Inflammatory macrophage treated with lipopolysaccharide for 4 hours (primary cell): ENCODE measurements around the gene INPP4B.
"Not testable (repeated sequence)": the region's sequence is repeated elsewhere in the genome, so short reads cannot be mapped to it uniquely, and the experiment has no call there.

Source experiments
- DNase-seq: peaks from one replicate; pipeline ENCODE4 v3.0.0-alpha.2; 2020

The INPP4B gene

DNA sequence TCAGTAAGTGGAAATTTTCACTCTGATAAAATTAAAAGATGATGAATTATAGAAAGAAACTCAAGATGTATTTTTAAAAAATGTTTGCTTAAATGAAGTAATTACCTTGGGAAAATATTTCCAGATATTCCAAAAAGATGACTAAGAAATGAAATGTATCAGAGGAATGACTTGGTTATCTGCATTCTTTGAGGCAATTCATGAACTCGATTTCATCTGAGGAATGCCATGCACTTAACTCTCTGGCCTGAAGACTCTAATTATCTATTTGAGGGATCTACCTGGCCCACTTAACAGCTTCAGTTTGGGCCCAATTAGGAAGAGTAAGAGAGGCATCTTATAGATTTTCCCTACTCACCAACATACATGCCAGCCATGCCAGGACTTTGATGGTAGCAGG, 182.3 kb downstream of the INPP4B start:
- no peak for DNase-seq

DNA sequence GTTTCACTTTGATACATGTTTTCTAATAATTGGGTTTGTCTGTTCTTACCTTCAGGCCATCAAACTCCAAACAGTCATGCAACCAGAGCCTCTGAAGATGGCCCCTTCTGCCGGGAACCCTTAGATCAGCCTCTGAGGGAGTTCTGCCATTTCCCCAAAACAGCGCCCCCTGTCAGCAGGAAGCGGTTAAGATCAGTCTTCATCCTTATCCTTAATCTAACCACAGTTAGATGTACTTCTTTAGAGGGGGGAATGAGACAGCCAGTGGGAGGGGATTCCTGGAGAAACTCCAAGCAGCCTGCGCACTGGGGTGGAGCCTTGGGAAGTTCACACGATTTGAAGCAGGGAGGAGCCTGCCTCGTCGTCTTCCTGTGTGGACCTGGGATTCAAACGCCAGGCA, 185.4 kb downstream of the INPP4B start:
- DNase-seq, result no peak

DNA sequence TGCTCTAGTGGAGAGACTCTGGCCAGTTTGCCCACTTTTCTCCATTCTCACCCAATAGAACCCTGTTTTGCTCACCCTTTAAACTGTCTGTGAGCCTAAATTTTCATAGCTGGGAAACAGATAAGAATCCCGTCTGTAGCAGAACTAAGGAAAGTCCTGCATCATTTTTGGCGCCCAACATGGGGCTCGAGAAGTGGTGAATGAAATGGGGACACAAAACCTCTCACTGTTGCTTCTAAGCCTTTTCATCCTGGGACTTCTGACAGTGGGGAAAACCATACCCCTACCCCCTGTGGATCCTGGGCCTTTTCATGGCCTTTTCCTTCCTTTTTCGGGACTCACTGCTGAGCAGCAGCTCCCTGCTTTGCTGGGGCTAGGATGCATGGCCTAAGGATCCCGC, 189.9 kb downstream of the INPP4B start:
- no peak for DNase-seq

DNA sequence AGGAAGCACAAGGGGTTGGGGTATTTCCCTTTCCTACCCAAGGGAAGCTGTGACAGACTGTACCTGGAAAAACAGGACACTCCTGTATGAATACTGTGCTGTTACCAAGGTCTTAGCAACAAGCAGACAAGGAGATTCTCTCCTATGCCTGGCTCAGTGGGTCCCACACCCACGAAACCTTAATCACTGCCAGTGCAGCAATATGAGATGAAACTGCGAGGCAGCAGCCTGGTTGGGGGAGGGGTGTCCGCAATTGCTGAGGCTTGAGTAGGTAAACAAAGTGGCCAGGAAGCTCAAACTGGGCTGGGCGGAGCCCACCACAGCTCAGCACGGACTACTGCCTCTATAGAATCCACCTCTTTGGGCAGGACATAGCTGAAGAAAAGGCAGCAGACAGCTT, 197.7 kb downstream of the INPP4B start:
- DNase-seq, result no peak

DNA sequence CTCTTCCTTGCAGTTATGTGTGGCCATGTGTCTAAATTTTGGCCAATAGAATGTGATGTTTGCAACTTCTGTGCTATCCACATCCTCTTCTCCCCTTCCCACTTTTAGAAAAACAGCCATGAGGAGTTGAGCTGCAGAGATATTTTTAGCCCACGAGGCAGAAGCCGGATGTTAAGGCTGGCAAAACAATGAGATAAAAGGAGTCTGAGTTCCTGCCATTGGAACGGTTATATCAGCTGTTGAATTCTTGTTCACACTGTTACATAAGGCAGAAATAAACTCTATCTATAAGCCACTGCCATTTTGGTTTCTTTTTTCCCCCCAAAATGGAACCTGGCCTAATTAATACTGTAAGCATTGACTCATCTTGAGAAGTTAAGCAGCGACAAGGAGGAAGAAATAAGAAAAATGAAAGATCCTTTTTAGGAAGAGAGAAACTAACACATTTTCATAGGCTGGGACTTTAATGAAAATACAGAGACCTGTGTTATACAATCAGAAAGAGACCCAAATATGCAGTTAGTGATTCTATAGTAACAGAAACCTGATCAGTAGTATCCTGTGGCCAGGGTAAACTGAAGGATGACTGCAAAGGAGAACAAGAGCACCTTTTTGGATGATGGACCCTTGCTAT, 200.5 kb downstream of the INPP4B start:
- no peak for DNase-seq

DNA sequence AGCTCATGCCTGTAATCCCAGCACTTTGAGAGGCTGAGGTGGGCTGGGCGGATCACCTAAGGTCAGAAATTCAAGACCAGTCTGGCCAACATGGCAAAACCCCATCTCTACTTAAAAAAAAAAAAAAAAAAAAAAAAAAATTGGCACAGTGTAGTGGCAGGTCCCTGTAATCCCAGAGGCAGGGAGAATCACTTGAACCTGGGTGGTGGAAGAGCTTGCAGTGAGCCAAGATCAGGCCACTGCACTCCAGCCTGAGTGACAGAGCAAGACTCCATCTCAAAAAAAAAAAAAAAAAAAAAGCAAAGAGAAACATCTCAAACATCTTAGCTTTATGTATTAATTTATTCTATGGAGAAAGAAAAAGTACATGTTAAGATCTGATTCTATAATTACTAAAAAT, 201.5 kb downstream of the INPP4B start:
- DNase-seq, result not testable (repeated sequence)

DNA sequence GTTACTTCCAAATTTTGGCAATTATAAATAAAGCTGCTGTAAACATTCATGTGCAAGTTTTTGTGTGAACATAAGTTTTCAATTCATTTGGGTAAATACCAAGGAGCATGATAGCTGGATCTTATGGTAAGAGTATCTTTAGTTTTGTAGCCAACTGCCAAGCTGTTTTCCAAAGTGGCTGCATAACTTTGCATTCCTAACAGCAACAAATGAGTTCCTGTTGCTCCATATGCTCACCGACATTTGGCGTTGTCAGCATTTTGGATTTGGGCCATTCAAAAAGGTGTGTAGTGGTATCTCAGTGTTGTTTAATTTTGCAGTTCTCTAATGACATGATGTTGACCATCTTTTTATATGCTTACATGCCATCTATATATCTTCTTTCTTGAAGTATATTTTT, 208.5 kb downstream of the INPP4B start:
- no peak for DNase-seq

DNA sequence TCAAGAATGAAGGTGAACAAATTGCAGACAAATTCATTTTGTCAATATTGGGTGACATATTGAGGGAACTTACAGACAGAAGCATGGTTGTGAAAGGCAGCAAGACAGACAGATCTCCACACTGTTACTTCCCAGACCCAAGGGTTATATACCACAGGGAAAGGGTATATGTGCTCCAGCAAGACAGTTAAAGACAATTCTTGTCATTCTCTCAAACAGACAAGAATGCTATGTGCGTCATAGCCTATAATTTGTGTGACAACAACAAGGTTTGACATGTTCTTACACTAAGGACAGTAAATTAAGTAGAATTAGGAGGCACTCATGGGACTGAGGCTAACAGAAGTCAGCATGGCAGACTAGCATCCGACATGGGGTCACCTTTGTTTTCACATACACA, 214.3 kb downstream of the INPP4B start:
- no peak for DNase-seq

DNA sequence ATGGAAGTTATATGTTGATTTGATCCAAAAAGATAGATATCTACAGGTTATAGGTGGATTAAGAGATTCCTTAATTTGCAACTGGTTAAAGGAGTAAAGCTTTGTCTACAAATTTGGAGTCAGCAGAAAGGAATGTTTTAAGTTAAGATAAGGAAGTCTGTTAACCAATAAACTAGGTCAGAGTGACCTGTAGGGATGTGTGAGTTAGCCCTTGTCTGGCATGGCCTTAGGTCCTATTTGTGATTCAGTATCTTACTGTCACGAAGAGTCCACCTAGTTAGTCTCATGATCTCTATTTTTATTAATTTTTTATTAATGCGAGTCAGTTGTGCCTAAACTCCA, 230.8 kb downstream of the INPP4B start:
- no peak for DNase-seq

DNA sequence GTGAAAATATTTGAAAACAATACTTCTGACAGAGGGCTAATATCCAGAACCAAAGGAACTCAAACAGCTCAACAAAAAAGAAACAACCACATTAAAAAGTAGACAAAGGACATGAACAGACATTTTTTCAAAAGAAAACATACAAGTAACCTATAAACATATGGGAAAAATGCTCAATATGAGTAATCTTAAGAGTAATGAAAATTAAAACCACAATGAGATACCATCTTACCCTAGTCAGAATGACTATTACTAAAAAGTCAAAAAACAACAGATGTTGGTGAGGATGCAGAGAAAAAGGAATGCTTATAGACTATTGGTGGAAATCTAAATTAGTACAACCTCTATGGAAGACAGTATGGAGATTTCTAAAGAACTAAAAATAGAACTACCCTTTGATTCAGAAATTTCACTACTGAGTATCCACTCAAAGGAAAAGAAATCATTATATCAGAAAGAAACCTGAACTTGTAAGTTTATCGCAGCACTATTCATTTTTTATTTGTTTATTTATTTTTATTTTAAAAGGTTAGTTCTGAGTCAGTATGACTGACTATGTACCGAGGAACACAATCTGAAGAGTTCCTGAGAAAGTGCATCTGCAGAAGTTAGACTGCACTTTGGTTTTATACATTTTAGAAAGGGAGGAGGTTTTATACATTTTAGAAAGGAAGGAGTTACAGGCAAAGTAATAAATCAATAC, 231.3 kb downstream of the INPP4B start:
- no peak for DNase-seq

DNA sequence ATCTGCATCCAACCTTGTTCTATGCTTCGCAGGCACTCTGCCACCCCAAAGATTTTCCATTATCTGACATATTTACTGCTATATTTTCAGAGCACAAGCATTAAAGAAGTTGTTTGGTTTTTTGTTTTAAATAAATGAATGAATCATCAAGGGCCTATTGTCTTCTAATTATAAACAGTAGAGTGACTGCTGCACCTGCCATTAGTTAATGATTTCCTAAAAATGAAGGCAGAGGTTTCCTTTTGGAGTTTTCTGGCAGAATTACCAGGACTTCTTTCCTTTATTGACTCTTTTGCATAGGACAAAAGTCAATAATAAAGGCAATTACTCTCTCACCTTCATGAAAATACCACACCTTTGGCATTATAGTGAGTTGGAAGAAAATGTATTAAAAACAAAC, 238.1 kb downstream of the INPP4B start:
- no peak for DNase-seq

DNA sequence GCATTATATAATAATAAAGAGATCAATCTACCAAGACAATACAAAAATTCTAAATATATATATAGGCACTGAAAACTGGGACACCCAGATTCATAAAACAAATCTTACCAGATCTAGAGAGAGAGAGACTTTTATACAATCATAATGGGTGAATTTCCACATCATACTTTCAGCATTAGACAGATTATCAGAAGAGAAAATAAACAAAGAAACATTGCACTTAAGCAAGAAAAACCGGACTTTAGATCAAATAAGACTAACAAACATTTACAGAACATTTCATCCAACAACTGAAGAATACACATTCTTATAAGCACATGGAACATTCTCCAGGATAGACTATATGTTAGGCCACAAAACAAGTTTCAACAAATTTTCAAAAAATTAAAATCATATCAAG, 245.1 kb downstream of the INPP4B start:
- no peak for DNase-seq

DNA sequence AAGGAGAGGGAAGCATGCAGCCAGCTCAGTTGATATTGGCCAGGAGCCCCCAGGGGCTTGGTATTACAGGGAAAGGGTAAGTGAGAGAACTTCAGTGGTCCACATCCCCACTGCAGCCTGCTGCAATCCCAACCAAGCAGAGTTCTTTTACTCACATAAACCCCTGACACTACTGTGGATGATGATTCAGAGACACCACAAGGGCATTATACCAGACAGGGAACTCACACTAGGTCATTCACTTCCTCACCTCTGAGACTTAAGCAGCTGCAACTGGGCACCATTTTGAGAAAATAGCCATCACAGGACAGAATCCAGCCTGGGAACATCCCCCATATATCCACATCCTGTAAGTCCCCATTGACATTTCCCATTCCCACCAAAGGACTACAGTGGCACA, 248.0 kb downstream of the INPP4B start:
- DNase-seq, result no peak

DNA sequence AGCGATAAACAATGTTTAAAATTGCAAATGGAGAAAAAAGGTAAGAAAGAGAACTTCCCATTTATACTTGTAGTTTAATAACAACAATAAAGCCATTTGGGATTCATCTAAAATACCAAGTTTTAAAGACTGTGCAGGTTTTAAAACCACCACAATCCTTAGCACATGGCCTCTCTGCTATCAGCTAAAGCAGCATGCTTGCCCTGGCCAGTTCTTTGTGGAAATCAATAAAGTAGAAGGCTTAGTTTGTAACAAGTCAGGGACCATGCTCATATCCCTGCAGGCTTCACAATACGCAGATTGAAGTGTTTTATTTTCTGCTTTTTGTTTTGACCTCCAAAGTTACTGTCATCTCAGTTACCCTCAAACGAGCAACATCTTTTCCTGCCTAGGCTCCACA, 249.5 kb downstream of the INPP4B start:
- no peak for DNase-seq

DNA sequence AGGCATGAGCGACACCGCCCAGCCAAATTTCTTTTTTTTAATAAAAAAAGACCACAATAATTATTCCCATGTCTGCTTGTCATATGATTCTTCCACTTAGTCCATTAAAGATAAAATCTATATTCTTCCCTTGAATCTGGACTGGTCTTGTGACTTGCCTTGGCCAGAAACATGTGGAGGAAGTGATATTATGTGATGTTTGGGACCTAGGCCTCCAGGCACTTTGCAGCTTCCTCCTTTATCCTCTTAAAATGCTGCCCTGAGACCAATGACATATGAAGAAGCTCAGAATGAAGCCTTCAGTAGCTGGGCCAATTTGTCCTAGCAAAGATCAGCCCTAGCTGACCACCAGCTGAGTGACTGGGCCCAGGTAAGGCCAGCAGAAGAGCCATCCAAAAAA, 250.0 kb downstream of the INPP4B start:
- DNase-seq, result no peak

DNA sequence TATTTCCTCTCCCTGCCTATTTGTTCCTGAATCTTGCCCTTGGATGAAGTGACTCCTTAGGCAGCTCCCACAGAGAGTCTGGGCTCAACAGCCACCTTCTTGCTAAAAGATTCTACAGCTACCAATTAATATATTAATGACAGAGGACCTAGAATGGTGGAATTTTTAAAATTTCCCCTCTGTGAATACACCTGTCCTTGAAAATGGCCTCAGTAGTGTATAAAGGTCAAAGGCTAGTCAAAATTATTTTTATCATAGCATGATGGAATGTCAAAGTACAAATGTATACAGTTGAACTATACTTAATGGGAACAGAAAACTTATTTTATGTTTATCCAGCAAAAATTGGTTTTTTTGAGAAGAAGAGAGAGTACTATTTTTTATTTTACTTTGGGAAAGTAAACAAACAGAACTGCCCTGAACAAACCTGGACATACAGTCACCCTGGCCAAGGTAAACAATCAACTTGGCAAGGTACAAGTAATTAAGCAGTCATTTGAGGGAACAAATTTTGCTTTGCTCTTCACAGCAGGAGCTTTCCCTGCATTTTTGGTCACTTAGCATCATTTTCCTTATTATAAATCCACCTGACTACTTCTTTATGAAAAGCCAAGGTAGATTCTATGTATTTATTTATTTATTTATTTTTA, 250.8 kb downstream of the INPP4B start:
- DNase-seq, result no peak

DNA sequence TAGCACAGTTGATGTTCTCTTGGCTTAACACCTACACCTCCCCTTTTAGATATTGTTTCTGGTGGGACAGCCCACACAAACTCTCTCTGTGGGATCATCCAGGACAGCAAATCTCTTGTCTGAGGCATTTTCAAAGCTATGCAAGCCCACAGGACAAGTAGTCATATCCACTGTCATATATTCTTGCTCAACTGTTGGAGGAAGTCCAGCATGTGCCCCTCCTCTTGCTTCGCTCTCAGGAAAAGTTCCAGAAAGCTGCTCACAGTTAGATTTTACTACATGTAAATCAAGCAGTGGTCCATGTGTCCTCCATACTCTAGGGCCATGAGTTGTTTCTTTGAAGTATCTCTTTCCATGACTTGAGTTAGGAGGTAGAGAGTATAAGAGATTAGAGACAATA, 260.7 kb downstream of the INPP4B start:
- DNase-seq, result no peak

DNA sequence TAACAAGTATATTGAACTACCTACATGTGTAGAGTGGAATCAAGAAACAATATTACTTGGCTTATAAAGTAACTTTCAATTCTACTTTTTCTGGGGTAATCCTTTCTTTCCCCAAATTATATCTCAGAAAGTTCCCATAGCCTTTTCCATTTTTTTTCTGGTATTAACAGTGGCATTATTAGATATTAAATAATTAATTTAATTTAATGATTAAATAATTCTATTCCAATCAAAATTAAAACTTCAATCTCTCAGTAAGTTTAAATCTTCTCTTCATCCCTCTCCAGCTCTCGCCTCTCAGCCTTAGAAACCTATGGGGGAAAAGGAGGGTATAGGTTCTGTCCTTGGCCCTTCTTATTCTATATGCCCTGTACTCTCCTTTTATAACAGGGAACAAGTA, 262.4 kb downstream of the INPP4B start:
- no peak for DNase-seq

DNA sequence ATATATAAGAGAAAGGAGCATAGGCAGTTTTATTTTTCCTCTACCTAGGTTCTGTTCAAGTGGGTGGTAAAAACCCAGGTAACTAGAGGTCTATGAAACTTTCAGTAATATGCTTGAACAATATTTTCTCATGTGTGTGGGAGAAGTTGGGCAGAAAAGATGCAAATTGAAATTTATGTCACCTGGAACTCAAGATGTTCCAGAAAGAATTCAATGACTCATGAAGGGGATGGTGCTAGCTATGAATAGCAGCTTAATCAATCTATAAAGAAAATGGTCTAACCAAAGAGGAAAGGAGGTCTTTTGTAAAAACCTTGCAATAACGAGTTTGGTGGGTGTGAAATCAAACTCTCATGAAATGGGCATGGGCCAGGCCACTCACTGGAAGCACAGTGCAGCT, 263.8 kb downstream of the INPP4B start:
- DNase-seq, result no peak

DNA sequence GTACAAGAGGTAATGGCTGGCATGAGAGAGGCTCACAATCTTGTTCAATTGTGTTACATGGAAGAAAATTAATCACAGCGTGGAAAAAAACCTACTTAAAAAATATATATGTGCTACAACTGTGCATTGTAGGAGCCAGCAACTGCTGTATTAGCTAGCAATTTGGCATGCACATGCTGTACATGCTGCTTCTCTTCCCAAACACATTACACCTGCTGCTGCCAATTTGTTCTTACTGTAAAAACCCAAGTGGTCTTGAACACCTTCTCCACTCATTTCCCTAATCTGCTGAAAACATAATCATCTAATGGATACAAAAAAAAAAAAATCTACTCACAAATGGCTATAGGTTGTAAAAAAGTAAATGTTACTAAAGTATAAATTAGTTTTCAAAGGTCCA, 264.2 kb downstream of the INPP4B start:
- DNase-seq, result no peak

DNA sequence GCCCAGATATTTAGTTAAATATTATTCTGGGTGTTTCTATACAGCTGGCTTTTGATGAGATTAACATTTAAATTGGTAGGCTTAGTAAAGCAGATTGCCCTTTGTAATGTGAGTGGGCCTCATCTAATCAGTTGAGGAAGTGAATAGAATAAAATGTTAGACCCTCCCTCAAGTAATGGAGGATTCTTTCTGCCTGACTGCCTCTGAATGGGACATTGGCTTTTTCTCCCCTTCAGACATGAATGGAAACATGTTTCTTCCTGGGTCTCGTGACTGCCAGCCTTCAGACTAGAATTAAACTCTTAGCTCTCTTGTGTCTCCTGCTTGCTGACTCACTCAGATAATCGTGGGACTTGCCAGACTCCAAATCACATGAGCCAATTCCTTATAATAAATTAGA, 266.7 kb downstream of the INPP4B start:
- DNase-seq, result no peak

DNA sequence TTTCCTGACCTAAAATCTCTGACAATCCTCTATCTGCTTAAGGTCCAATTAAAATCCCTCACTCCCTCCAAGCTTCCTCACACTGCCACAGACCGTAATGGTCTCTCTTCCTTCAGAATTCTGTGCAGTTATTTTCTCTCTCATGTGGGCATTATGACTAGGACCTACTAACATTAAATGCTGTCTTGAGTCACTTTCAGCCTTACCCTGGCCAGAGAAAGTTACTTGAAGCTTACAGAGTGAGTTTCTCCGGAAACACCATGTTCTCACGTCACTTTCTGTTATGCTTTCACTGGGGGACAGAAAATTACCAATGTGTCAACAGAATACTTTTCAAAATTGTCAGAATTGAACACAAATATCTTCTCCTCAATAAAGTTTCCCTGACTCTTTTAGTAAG, 271.8 kb downstream of the INPP4B start:
- no peak for DNase-seq

DNA sequence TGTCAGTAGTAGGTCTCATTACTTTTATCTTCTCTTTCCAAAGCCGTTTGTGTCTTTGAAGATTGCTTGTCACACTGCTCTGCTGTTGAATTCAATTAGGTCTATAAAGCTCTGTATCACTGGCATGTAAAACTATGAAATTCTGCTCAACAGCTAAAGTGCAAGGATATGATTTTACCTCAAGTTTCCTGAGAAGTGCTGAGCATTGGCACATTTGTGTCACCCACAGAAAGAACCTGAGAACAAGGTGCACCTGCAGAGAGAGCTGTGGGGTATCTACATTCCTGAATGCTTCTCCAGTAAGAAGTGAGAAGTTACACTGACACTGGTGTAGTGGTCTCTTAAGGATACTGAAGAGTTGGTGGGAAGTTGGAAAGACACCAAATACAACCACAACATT, 274.0 kb downstream of the INPP4B start:
- no peak for DNase-seq

DNA sequence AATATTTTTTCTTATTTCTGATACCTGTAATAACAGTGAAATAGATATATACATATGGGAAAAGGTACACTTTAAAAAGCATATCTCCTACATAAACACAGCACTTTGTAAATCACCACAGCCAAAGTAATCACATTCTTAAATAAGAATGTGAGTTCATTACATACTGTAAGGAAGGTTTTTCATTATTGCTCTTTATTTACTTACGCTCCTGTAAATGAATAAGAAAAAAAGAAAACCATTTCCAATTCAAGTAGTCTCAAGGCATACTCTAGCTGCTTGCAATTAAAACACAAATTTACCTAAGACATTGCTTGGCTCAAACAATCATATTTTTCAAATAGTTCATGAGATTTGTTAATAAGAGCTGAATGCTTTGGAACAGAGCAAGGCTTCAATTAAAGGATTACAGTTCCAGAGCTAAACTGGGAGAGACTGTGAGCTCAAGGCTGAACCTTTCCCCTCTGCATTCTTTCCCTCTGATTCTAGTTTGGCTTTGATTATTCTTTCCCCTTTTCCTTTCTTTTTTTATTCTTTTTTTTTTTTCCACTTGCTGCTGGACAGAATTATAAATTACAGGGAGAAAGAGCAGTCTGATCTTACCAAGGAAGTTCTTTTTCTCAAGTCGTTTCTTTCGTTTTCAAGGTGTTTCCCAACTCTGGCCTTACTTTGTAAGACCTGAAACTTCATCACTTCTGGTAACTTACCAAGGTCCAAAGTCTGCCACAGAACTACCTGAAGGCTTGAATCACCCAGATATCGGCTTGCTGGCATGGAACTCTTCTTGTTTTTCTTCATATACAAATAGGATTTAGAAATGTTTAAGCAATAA, 278.3 kb downstream of the INPP4B start:
- DNase-seq, result no peak
